H1 (cell line): ENCODE data around the gene LMO2. TPM values are rescaled to one million over a fixed set of nuclear protein-coding genes. Genes with fewer than 3 reads are reported as not detected.
A peak's percentile ranks its signal among the peaks of the same experiment; 100 is the strongest.

Experiments
- CTCF ChIA-PET: fragments of 300-600 bp; sonication (Branson Sonifier 250); formaldehyde crosslinking; loops from one replicate; lab custom pipeline; 2021; ENCODE audit not compliant: partially characterized antibody; lab: Charles Lee
- POLR2A ChIA-PET: fragments of 300-600 bp; sonication (Branson Sonifier 250); formaldehyde crosslinking; loops from one replicate; lab custom pipeline; 2021; ENCODE audit warnings: inconsistent platforms; ENCODE audit not compliant: partially characterized antibody; lab: Charles Lee
- DNase-seq, 2 experiments: peaks; one replicate each; pipeline versions ENCODE4 v3.0.0 to v3.0.0-alpha.2; 2010 to 2022; ENCODE audit warnings: low spot score in 2 of 2, low read depth in 1 of 2, mixed read lengths in 1 of 2
- FAIRE-seq: peaks from 2 replicates; lab custom pipeline; 2011; peaks lifted over from hg19 to GRCh38; lab: Jason Lieb, UNC
- H2AFZ ChIP-seq: 2 replicates; pipeline ENCODE4 v1.8.1; 2012; ENCODE audit warnings: low read length, inconsistent platforms
- H2AK5ac ChIP-seq: 2 replicates; pipeline ENCODE4 v1.6.1; 2013; ENCODE audit warnings: low read depth, low read length
- H2BK120ac ChIP-seq: replicated peaks from 2 replicates; pipeline ENCODE3; 2013; ENCODE audit warnings: low read depth, low read length, inconsistent platforms
- H2BK12ac ChIP-seq: 2 replicates; pipeline ENCODE4 v1.6.1; 2013; ENCODE audit warnings: low read depth, low read length
- H2BK15ac ChIP-seq: 2 replicates; pipeline ENCODE4 v1.6.1; 2013; ENCODE audit warnings: low read length
- H2BK20ac ChIP-seq: 2 replicates; pipeline ENCODE4 v1.6.1; 2013; ENCODE audit warnings: low read length
- H2BK5ac ChIP-seq: 2 replicates; pipeline ENCODE4 v1.6.1; 2013; ENCODE audit warnings: low read depth, low read length
- H3K14ac ChIP-seq: 2 replicates; pipeline ENCODE4 v1.6.1; 2013; ENCODE audit warnings: inconsistent platforms; ENCODE audit not compliant: insufficient read length
- H3K18ac ChIP-seq: 2 replicates; pipeline ENCODE4 v1.6.1; 2013; ENCODE audit warnings: low read length; ENCODE audit errors: extremely low read depth
- H3K23ac ChIP-seq: 2 replicates; pipeline ENCODE4 v1.6.1; 2013; ENCODE audit warnings: inconsistent platforms; ENCODE audit not compliant: insufficient read length
- H3K23me2 ChIP-seq: 2 replicates; pipeline ENCODE4 v1.6.1; 2013; ENCODE audit warnings: low read depth, low read length
- H3K27ac ChIP-seq: 2 replicates; pipeline ENCODE4 v1.6.1; 2011; ENCODE audit warnings: low read depth, low read length, inconsistent platforms
- H3K27me3 ChIP-seq, 4 experiments: replicated peaks in 1 of 4; 1 replicate in 1 of 4; 2 replicates in 3 of 4; pipeline versions ENCODE4 v1.6.1 to v1.8.1; 2011 to 2013; ENCODE audit warnings: low read length in 3 of 4, mild to moderate bottlenecking in 3 of 4, inconsistent platforms in 2 of 4, mixed read lengths in 2 of 4, moderate library complexity in 1 of 4; ENCODE audit not compliant: control insufficient read depth in 3 of 4, insufficient read depth in 3 of 4; ENCODE audit errors: extremely low read depth in 1 of 4
- H3K36me3 ChIP-seq, 4 experiments: 2 replicates each; pipeline versions ENCODE4 v1.6.1 to v1.8.1; 2011 to 2013; ENCODE audit warnings: mild to moderate bottlenecking in 4 of 4, low read length in 3 of 4, moderate library complexity in 2 of 4, control low read depth in 1 of 4, inconsistent platforms in 1 of 4; ENCODE audit not compliant: insufficient read depth in 4 of 4, control insufficient read depth in 2 of 4
- H3K4ac ChIP-seq: replicated peaks from 2 replicates; pipeline ENCODE3; 2013; ENCODE audit warnings: low read length, low read depth, mixed read lengths, inconsistent platforms; ENCODE audit not compliant: insufficient read length
- H3K4me1 ChIP-seq, 4 experiments: replicated peaks in 1 of 4; 1 replicate in 1 of 4; 2 replicates in 3 of 4; pipeline versions ENCODE4 v1.6.1 to v1.8.1; 2011 to 2013; ENCODE audit warnings: low read length in 3 of 4, inconsistent platforms in 2 of 4, mixed read lengths in 1 of 4; ENCODE audit not compliant: insufficient read depth in 4 of 4, control insufficient read depth in 3 of 4
- H3K4me2 ChIP-seq, 2 experiments: 2 replicates each; pipeline versions ENCODE4 v1.6.1 to v1.8.1; 2011 to 2013; ENCODE audit warnings: low read depth in 2 of 2, low read length in 2 of 2, control low read depth in 1 of 2, inconsistent platforms in 1 of 2, mild to moderate bottlenecking in 1 of 2; ENCODE audit not compliant: insufficient read depth in 1 of 2
- H3K4me3 ChIP-seq, 4 experiments: fragments of 200-600, 300-600 bp in 1 of 4; sonication (generic), shearing (Covaris generic), sonication (Bioruptor Twin) in 1 of 4; 2 replicates each; pipeline versions ENCODE4 v1.5.1 to v1.8.1; 2011 to 2016; ENCODE audit warnings: low read length in 4 of 4, low read depth in 3 of 4, control low read depth in 2 of 4, inconsistent platforms in 2 of 4, mild to moderate bottlenecking in 2 of 4, mixed read lengths in 1 of 4, moderate library complexity in 1 of 4; ENCODE audit not compliant: insufficient read depth in 2 of 4; ENCODE audit errors: extremely low read depth in 1 of 4
- H3K56ac ChIP-seq: replicated peaks from 2 replicates; pipeline ENCODE3; 2013; ENCODE audit warnings: low read depth, mild to moderate bottlenecking, mixed read lengths, low read length, inconsistent platforms; ENCODE audit not compliant: insufficient read length
- H3K79me1 ChIP-seq: 2 replicates; pipeline ENCODE4 v1.6.1; 2013; ENCODE audit warnings: low read depth, low read length, control low read depth
- H3K79me2 ChIP-seq, 2 experiments: 2 replicates each; pipeline versions ENCODE4 v1.6.1 to v1.8.1; 2012 to 2013; ENCODE audit warnings: low read length in 2 of 2, mild to moderate bottlenecking in 2 of 2, inconsistent platforms in 1 of 2; ENCODE audit not compliant: insufficient read depth in 2 of 2, control insufficient read depth in 1 of 2
- H3K9ac ChIP-seq, 4 experiments: replicated peaks in 1 of 4; 1 replicate in 1 of 4; 2 replicates in 3 of 4; pipeline versions ENCODE4 v1.6.1 to v1.8.1; 2011 to 2013; ENCODE audit warnings: low read depth in 3 of 4, low read length in 3 of 4, control low read depth in 2 of 4, mild to moderate bottlenecking in 2 of 4, moderate library complexity in 2 of 4, inconsistent platforms in 1 of 4; ENCODE audit errors: extremely low read depth in 1 of 4
- H3K9me3 ChIP-seq, 2 experiments: 2 replicates each; pipeline versions ENCODE4 v1.6.1 to v1.8.1; 2012 to 2013; ENCODE audit warnings: mild to moderate bottlenecking in 2 of 2, moderate library complexity in 2 of 2, control low read depth in 1 of 2, inconsistent platforms in 1 of 2, low read depth in 1 of 2, low read length in 1 of 2, mixed read lengths in 1 of 2; ENCODE audit not compliant: insufficient read depth in 2 of 2
- H4K20me1 ChIP-seq, 2 experiments: replicated peaks in 1 of 2; 2 replicates each; pipeline versions ENCODE3 to v1.8.1; 2011 to 2013; ENCODE audit warnings: inconsistent platforms in 2 of 2, low read length in 2 of 2, mild to moderate bottlenecking in 1 of 2; ENCODE audit not compliant: insufficient read depth in 2 of 2, control insufficient read depth in 1 of 2
- H4K5ac ChIP-seq: 2 replicates; pipeline ENCODE4 v1.6.1; 2013; ENCODE audit warnings: low read length, low read depth, mixed read lengths, inconsistent platforms; ENCODE audit not compliant: insufficient read length
- H4K8ac ChIP-seq: 2 replicates; pipeline ENCODE4 v1.8.0; 2013; ENCODE audit warnings: mild to moderate bottlenecking, moderate library complexity, low read length, inconsistent platforms; ENCODE audit not compliant: insufficient read depth; ENCODE audit errors: extremely low read depth
- H4K91ac ChIP-seq: replicated peaks from 2 replicates; pipeline ENCODE3; 2013; ENCODE audit warnings: low read length, mixed read lengths, inconsistent platforms; ENCODE audit not compliant: insufficient read length
- CREB1 ChIP-seq: IDR thresholded peaks from 2 replicates; pipeline ENCODE4 v1.6.1; 2012; ENCODE audit warnings: inconsistent platforms
- GABPA ChIP-seq: IDR thresholded peaks from 2 replicates; pipeline ENCODE4 v1.6.1; 2011; ENCODE audit warnings: mild to moderate bottlenecking, low read length, moderate library complexity, borderline replicate concordance; ENCODE audit not compliant: insufficient read depth
- KDM4A ChIP-seq: IDR thresholded peaks from one replicate; pipeline ENCODE4 v1.7.1; 2012; ENCODE audit warnings: low read depth, mild to moderate bottlenecking, moderate library complexity, low read length, inconsistent platforms; ENCODE audit not compliant: severe bottlenecking
- NRF1 ChIP-seq: IDR thresholded peaks from 2 replicates; pipeline ENCODE4 v1.6.1; 2011; ENCODE audit warnings: mild to moderate bottlenecking, low read depth, low read length, improper control_type of control experiment
- PHF8 ChIP-seq: fragments of 200-600 bp; sonication (generic); conservative IDR thresholded peaks from 2 replicates; pipeline ENCODE4 v1.7.1; 2012; ENCODE audit warnings: low read depth, mild to moderate bottlenecking, inconsistent platforms, low read length, moderate library complexity
- SP1 ChIP-seq: IDR thresholded peaks from 2 replicates; pipeline ENCODE4 v1.6.1; 2011; ENCODE audit warnings: low read depth, low read length
- SP4 ChIP-seq: IDR thresholded peaks from 2 replicates; pipeline ENCODE4 v1.6.1; 2012; ENCODE audit warnings: low read length, inconsistent platforms
- SUZ12 ChIP-seq: fragments of 200-600 bp; sonication (generic); IDR thresholded peaks from 2 replicates; pipeline ENCODE4 v1.6.1; 2012; ENCODE audit warnings: mild to moderate bottlenecking, inconsistent platforms, low read length, moderate library complexity, mixed read lengths
- TBP ChIP-seq: IDR thresholded peaks from 2 replicates; pipeline ENCODE4 v1.6.1; 2011; ENCODE audit warnings: low read depth, low read length, improper control_type of control experiment
- YY1 ChIP-seq: IDR thresholded peaks from 2 replicates; pipeline ENCODE4 v1.6.1; 2011; ENCODE audit warnings: low read depth, mild to moderate bottlenecking, low read length
- WGBS, 2 experiments: shearing (Covaris generic) in 1 of 2; methylation state at CpG; one replicate each; pipeline versions ENCODE4 v1.1.6 to v1.1.7; 2013 to 2015; ENCODE audit warnings: low lambda C conversion rate in 2 of 2, mixed read lengths in 2 of 2, inconsistent platforms in 1 of 2, low coverage in 1 of 2, missing lambda C conversion rate in 1 of 2; ENCODE audit not compliant: insufficient replicate concordance in 2 of 2, insufficient coverage in 1 of 2, insufficient read length in 1 of 2; ENCODE audit errors: extremely low coverage in 1 of 2, missing lambda C conversion rate in 1 of 2; 5-methylcytosine and 5-hydroxymethylcytosine counted together
- polyA plus RNA-seq, 7 experiments: library from polyadenylated mRNA; depleted of rRNA in 3 of 7; stranded (reverse) in 5 of 7; unstranded in 2 of 7; fragments of >200 nt in 5 of 7; fragments of 200-250 nt in 2 of 7; gene quantifications; 1 replicate in 5 of 7; 2 replicates in 1 of 7; 4 replicates in 1 of 7; pipeline versions ENCODE4 v1.2.1 to v1.2.3, GENCODE V29; 2011 to 2013; ENCODE audit warnings: missing spikeins in 2 of 7, mixed read lengths in 2 of 7
- total RNA-seq: library from RNA; stranded (reverse); fragmentation: NEBNext Ultra II Directional; extraction: Animal tissue kit (Norgen Biotek cat#: 25700); gene quantifications from 2 replicates; pipeline ENCODE4 v1.2.1, GENCODE V29; 2021
- TF ChIP-seq, protein P1 (sequence below), 3 experiments: IDR thresholded peaks; 1 replicate in 2 of 3; 2 replicates in 1 of 3; pipeline versions ENCODE4 v1.5.1 to v1.6.1; 2011; ENCODE audit warnings: low read length in 3 of 3, mild to moderate bottlenecking in 3 of 3, inconsistent platforms in 2 of 3, low read depth in 1 of 3, moderate library complexity in 1 of 3; ENCODE audit not compliant: insufficient read depth in 1 of 3; ENCODE audit errors: control extremely low read depth in 1 of 3

Gene LMO2
- total and polyA plus RNA-seq, 2 of the 8 experiments (the other 6 are each of a cell fraction or from before 2014, with no cell fraction given) = 1.6 to 2.7 TPM

DNA sequence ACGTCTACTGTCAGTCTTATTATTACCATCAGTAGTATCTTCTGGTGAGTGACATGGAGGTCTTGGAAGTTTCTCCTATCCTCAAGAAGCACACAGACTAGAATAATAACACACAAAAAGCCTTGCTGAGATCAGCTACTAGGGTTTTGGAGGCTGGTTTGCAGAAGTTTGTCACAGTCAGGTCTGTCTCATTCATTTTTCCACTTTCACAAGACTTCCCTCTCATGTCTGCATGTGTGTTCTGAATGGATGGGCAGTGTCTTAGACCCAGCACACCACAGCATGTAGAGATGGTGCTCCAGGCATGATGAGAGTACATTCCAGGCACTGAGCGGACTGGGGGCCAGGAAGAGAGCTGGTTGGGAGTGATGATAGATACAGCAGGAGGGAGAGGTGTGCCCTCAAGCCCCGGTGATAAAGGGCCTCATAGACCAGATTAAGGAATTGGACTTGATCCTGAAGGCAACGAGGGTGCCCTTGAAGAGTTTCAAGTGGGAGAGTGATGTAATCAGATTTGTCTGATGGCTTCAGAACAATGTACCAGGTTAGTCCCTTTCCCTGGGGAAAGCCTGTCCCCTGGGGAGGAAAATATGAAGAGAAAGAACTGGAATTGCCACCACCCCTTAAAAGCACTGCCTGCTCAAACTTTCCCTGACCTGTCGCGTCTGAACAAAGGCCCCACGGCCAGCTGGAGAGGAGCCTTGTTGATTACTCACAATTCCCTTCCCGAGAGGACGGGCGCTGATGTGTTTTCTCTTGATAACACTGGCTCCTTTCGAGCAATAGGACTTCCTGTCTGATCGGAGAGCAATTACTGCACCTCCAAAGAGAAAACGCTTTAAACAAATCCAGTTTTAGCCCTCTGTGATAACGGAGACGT is 45.1 kb upstream of the LMO2 start:
- CTCF ChIA-PET = interaction anchor here (0.7 to 2.9 kb wide), 4 partner anchors 33 to 770 kb away, joined by 5 to 7 read pairs (median 6); no protein-coding TSS in a partner anchor
- no peak overlapping the region for H3K27ac ChIP-seq
- TF ChIP-seq SP1 = no peak
- no peak for TF ChIP-seq GABPA
- TF ChIP-seq, protein P1, sequence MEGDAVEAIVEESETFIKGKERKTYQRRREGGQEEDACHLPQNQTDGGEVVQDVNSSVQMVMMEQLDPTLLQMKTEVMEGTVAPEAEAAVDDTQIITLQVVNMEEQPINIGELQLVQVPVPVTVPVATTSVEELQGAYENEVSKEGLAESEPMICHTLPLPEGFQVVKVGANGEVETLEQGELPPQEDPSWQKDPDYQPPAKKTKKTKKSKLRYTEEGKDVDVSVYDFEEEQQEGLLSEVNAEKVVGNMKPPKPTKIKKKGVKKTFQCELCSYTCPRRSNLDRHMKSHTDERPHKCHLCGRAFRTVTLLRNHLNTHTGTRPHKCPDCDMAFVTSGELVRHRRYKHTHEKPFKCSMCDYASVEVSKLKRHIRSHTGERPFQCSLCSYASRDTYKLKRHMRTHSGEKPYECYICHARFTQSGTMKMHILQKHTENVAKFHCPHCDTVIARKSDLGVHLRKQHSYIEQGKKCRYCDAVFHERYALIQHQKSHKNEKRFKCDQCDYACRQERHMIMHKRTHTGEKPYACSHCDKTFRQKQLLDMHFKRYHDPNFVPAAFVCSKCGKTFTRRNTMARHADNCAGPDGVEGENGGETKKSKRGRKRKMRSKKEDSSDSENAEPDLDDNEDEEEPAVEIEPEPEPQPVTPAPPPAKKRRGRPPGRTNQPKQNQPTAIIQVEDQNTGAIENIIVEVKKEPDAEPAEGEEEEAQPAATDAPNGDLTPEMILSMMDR (IDR thresholded peaks at IDR 0.05; ENCODE audit: control extremely low read depth in 1 of 3, insufficient read depth in 1 of 3, low read depth in 1 of 3, low read length in 3 of 3) = no peak
- TF ChIP-seq YY1 = no peak
- TF ChIP-seq TBP = no peak
- no peak for TF ChIP-seq KDM4A
- no peak for TF ChIP-seq NRF1
- TF ChIP-seq SP4 = no peak
- no peak for TF ChIP-seq SUZ12
- TF ChIP-seq PHF8 = no peak
- TF ChIP-seq CREB1 = no peak

More for the DNA sequence above, 45.1 kb upstream of the LMO2 start:
- Histone ChIP-seq H3K4ac (no peak overlapping the region), H2BK5ac (no peak overlapping the region), H3K79me1 (no peaks in the 10 kb centered on the region), H3K9me3 (no peaks in the 10 kb centered on the region), H3K18ac (no peak overlapping the region), H4K20me1 (no peaks in the 10 kb centered on the region), H3K23ac (no peak overlapping the region), H3K36me3 (no peaks in the 10 kb centered on the region), H3K23me2 (no peaks in the 10 kb centered on the region), H2AK5ac (no peak overlapping the region), H4K8ac (no peak overlapping the region), H3K56ac (no peak overlapping the region), H2BK20ac (no peak overlapping the region), H4K5ac (no peak overlapping the region), H3K4me2 (no peak overlapping the region), H3K4me3 (no peak overlapping the region), H4K91ac (no peak overlapping the region), H3K14ac (no peak overlapping the region), H2BK120ac (no peak overlapping the region), H3K79me2 (no peaks in the 10 kb centered on the region), H3K4me1 (no peaks in the 10 kb centered on the region), H3K9ac (no peak overlapping the region), H2AFZ (peak overlapping the region; percentile 74), H2BK12ac (no peak overlapping the region), H2BK15ac (no peak overlapping the region), H3K27me3 (no peaks in the 10 kb centered on the region)
- POLR2A ChIA-PET = no interaction called here
- DNase-seq = no peak
- WGBS, 2 experiments = 91% methylated on average over 15 of the region's 15 CpGs; no CpG with 5 or more reads in 1 of the 2 experiments
- no peak for FAIRE-seq
